Neural cell (in vitro differentiated cells): ENCODE data around the gene OR2F2. TPM values are rescaled to one million over a fixed set of nuclear protein-coding genes. Genes with fewer than 3 reads are reported as not detected.

ENCODE experiments used
- H2AFZ ChIP-seq: fragments of 200-600, 300-800 bp; sonication (generic), shearing (Covaris generic); 2 replicates; pipeline ENCODE4 v1.6.0; 2014; ENCODE audit warnings: low read depth, mild to moderate bottlenecking, antibody characterized with exemption, low read length, moderate library complexity
- H3F3A ChIP-seq: fragments of 200-600 bp; shearing (Covaris generic); 2 replicates; pipeline ENCODE4 v1.6.1; 2016; ENCODE audit warnings: mild to moderate bottlenecking, moderate library complexity, mixed read lengths, antibody characterized with exemption, low read length; ENCODE audit not compliant: insufficient read depth, poor library complexity, severe bottlenecking
- H3K27ac ChIP-seq: fragments of 200-600, 300-800 bp; sonication (generic), shearing (Covaris generic); 2 replicates; pipeline ENCODE4 v1.5.1; 2014; ENCODE audit warnings: mild to moderate bottlenecking, low read length, moderate library complexity
- H3K27me3 ChIP-seq: fragments of 300-800, 200-600 bp; sonication (generic), shearing (Covaris generic); 2 replicates; pipeline ENCODE4 v1.6.0; 2014; ENCODE audit warnings: mild to moderate bottlenecking, low read depth, low read length, moderate library complexity; ENCODE audit not compliant: insufficient read depth
- H3K36me3 ChIP-seq: fragments of 300-800, 200-600 bp; sonication (generic), shearing (Covaris generic); 2 replicates; pipeline ENCODE4 v1.5.1; 2014; ENCODE audit warnings: mild to moderate bottlenecking, antibody characterized with exemption, low read length, moderate library complexity; ENCODE audit not compliant: insufficient read depth
- H3K4me2 ChIP-seq: fragments of 300-800, 200-600 bp; sonication (generic), shearing (Covaris generic); 2 replicates; pipeline ENCODE4 v1.6.0; 2014; ENCODE audit warnings: mild to moderate bottlenecking, low read length
- H3K4me3 ChIP-seq: fragments of 300-800, 200-600 bp; sonication (generic), shearing (Covaris generic); 2 replicates; pipeline ENCODE4 v1.5.1; 2014; ENCODE audit warnings: mild to moderate bottlenecking, low read length, moderate library complexity
- H3K79me2 ChIP-seq: fragments of 200-600 bp; shearing (Covaris generic); replicated peaks from 2 replicates; pipeline ENCODE4 v1.6.0; 2014; ENCODE audit warnings: mild to moderate bottlenecking, low read length, moderate library complexity; ENCODE audit not compliant: insufficient read depth
- H3K9ac ChIP-seq: fragments of 300-800, 200-600 bp; sonication (generic), shearing (Covaris generic); 2 replicates; pipeline ENCODE4 v1.6.1; 2016; ENCODE audit warnings: mild to moderate bottlenecking, low read length, mixed read lengths
- H3K9me2 ChIP-seq: fragments of 200-600 bp; shearing (Covaris generic); 2 replicates; pipeline ENCODE4 v1.6.1; 2016; ENCODE audit warnings: mild to moderate bottlenecking, low read length, mixed read lengths; ENCODE audit not compliant: insufficient read depth
- H3K9me3 ChIP-seq: fragments of 200-600, 300-800 bp; sonication (generic), shearing (Covaris generic); 2 replicates; pipeline ENCODE4 v1.6.1; 2016; ENCODE audit warnings: mild to moderate bottlenecking, mixed run types, low read length, moderate library complexity, mixed read lengths
- H4K20me1 ChIP-seq: fragments of 200-600 bp; shearing (Covaris generic); 2 replicates; pipeline ENCODE4 v1.6.1; 2016; ENCODE audit warnings: mild to moderate bottlenecking, mixed run types; ENCODE audit not compliant: insufficient read depth
- EP300 ChIP-seq: fragments of 450-650 bp; conservative IDR thresholded peaks from 2 replicates; pipeline ENCODE4 v1.6.1; 2014; ENCODE audit warnings: antibody characterized with exemption, mild to moderate bottlenecking, moderate library complexity; ENCODE audit not compliant: poor library complexity, severe bottlenecking
- POLR2AphosphoS5 ChIP-seq: IDR thresholded peaks from 2 replicates; pipeline ENCODE4 v1.6.1; 2012
- polyA plus RNA-seq: library from polyadenylated mRNA; depleted of rRNA; stranded (reverse); fragments of >200 nt; gene quantifications from 2 replicates; pipeline ENCODE4 v1.2.3, GENCODE V29; 2014
- TF ChIP-seq, protein P1 (sequence below): IDR thresholded peaks from 2 replicates; pipeline ENCODE4 v1.6.1; 2012; ENCODE audit warnings: borderline replicate concordance

The OR2F2 gene
- polyA plus RNA-seq, 1 donor from 2014 or later, result not detected

DNA sequence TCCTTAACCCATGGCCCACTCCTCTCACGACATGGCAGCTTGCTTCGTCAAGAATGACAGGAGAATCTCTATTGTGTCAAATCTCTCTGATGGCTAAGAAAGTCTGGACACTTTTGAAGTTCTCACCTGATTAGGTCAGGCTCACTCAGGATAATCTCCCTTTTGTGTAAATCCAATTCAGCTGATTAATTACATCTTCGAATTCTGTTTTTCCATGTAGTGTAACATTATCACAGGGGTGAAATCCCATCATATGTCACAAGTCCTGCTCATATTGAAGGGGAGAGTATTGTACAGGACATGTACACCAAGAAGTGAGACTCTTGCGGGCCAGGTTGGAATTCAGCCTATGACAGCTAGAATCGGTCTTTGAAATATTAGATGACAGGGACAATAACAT lies 48.9 kb downstream of the OR2F2 start:
- no peaks in the 10 kb centered on the region for H3F3A ChIP-seq
- H3K4me3 ChIP-seq, result no peak overlapping the region
- H3K27me3 ChIP-seq, result no peaks in the 10 kb centered on the region
- H4K20me1 ChIP-seq, result no peaks in the 10 kb centered on the region
- no peaks in the 10 kb centered on the region for H3K36me3 ChIP-seq
- no peak for TF ChIP-seq POLR2AphosphoS5
- TF ChIP-seq EP300, result no peak
- TF ChIP-seq, protein P1, sequence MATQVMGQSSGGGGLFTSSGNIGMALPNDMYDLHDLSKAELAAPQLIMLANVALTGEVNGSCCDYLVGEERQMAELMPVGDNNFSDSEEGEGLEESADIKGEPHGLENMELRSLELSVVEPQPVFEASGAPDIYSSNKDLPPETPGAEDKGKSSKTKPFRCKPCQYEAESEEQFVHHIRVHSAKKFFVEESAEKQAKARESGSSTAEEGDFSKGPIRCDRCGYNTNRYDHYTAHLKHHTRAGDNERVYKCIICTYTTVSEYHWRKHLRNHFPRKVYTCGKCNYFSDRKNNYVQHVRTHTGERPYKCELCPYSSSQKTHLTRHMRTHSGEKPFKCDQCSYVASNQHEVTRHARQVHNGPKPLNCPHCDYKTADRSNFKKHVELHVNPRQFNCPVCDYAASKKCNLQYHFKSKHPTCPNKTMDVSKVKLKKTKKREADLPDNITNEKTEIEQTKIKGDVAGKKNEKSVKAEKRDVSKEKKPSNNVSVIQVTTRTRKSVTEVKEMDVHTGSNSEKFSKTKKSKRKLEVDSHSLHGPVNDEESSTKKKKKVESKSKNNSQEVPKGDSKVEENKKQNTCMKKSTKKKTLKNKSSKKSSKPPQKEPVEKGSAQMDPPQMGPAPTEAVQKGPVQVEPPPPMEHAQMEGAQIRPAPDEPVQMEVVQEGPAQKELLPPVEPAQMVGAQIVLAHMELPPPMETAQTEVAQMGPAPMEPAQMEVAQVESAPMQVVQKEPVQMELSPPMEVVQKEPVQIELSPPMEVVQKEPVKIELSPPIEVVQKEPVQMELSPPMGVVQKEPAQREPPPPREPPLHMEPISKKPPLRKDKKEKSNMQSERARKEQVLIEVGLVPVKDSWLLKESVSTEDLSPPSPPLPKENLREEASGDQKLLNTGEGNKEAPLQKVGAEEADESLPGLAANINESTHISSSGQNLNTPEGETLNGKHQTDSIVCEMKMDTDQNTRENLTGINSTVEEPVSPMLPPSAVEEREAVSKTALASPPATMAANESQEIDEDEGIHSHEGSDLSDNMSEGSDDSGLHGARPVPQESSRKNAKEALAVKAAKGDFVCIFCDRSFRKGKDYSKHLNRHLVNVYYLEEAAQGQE, result no peak
- no peak overlapping the region for H3K27ac ChIP-seq
- no peak overlapping the region for H3K4me2 ChIP-seq
- H3K9ac ChIP-seq, result no peak overlapping the region
- no peaks in the 10 kb centered on the region for H3K9me2 ChIP-seq
- no peak overlapping the region for H2AFZ ChIP-seq
- H3K9me3 ChIP-seq, result no peaks in the 10 kb centered on the region
- H3K79me2 ChIP-seq, result no peaks in the 10 kb centered on the region

Other genes with a start within 250 kb of the OR2F2 start
- gene CTAGE6, start 177.5 kb upstream of the OR2F2 start, polyA plus RNA-seq, result not detected in 2 replicates
- gene TCAF1, start 33.1 kb upstream of the OR2F2 start, polyA plus RNA-seq, result 172 and 182 TPM in 2 replicates
- gene OR2F1, start 19.6 kb downstream of the OR2F2 start, polyA plus RNA-seq, result 0.36 TPM in 1 of 2 replicates, not detected in the other
- gene OR6B1, start 65.1 kb downstream of the OR2F2 start, polyA plus RNA-seq, result not detected in 2 replicates
- gene OR2A5, start 113.7 kb downstream of the OR2F2 start, polyA plus RNA-seq, result not detected in 2 replicates
- not detected in 2 replicates for gene OR2A25, start 134.6 kb downstream of the OR2F2 start, polyA plus RNA-seq
- not detected in 2 replicates for gene OR2A12, start 151.0 kb downstream of the OR2F2 start, polyA plus RNA-seq
- gene OR2A2, start 174.3 kb downstream of the OR2F2 start, polyA plus RNA-seq, result not detected in 2 replicates
- gene OR2A14, start 187.9 kb downstream of the OR2F2 start, polyA plus RNA-seq, result not detected in 2 replicates
- not detected in 2 replicates for gene CTAGE4, start 248.2 kb downstream of the OR2F2 start, polyA plus RNA-seq